Activated CD8-positive, alpha-beta memory T cell treated with anti-CD3 and anti-CD28 coated beads for 48 hours (primary cell): ENCODE results near the gene SNX11.

Source experiments
- DNase-seq, 3 experiments: peaks; one replicate each; pipeline ENCODE4 v3.0.0-alpha.2; 2020; ENCODE audit warnings: low read depth in 2 of 3, low spot score in 2 of 3

Gene SNX11

DNA sequence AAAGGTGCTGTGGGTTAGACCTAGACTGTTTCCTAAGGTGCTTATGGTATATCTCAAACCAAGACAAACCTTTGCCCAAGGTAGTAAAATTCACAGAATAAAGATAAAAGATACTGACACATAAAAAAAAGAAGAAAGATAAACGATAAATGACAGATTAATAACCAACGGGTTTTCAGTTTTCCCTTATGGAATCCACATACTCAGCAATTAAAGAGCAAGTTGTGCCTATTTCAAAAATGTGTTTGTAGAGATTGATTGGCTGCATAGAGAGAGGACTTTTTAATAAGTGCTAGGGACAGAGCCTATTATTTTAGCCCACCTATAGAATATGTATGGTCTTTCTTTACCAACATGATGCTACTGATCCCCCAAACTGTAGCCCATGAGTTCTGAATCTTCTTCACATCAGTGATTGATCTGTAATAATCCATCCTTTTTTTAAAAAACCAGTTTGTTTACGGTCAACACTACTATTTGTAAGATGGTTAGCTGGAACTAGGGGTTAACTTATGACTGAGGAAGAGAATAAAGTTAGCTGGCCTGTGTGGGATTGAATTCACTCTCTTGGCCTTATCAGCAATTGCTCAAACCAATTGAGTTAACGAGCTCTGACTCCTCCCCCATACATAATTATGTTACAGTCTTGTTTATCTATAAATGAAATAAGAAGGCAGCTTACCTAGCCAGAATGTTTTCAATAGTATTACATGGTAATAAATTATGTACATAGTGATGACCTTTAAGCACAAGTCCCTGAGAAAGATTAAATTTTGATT is 53.8 kb downstream of the SNX11 start:
- no peak for DNase-seq

- DNase-seq = no peak
Measured at GRCh38 chr17:48162306-48162934, 54.9 kb downstream of the SNX11 start.

- DNase-seq = no peak
Measured at GRCh38 chr17:48162946-48163506, 55.5 kb downstream of the SNX11 start.

DNA sequence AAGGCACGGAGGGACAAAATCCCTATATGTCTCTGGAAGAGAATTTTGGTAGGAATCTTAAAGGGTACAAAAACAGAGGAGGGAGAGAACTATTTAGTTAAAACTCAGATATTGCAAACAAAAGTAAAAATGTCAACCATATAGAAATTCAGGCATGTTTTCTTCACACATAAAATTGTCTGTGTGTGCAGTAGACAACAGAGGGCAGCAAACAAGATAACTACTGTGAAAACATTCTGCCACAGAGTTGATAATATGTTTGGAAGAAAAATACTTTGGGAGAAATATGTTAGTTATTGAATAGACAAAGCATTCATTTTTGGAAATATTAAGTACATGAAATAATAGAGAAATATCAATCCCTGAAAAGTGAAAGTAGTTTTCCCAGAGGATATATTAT is 56.2 kb downstream of the SNX11 start:
- no peak for DNase-seq

GRCh38 chr17:48169926-48170325 is 62.4 kb downstream of the SNX11 start:
- DNase-seq = no peak
